ENCODE data around the gene TOP3B.

TOP3B gene

DNA sequence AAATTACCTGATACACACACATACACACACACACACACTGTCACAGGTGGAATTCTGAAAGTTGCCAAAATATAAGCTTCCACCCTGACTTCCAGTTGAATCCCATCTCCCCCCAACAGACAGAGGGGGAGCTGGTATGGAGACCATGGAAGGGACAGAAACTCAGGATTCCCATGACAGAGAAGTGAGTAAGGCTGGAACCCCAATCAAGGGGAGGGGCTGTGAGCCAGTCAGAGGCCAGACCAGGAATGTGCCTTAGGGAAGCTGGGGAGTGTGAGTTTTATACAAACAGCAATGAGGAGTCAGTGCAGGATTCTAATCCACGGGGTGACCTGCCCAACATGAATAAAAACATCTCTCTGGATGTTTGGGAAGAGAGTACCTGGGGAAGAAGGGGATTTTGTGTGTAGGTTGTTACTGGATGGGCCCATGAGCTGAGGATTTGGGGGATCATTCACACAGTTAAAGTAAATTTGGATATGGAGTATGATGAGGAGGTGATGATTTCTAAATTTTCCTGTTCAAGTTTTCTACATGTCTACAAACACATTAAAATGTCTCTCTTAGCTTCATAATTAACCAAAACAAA lies 38.7 kb upstream of the TOP3B start:
- ChIA-PET POLR2A (no interaction called here), CTCF (interaction anchor here (0.9 to 2.4 kb wide), 5 partner anchors 10 to 86 kb away, joined by 3 to 11 read pairs (median 3); no protein-coding TSS in a partner anchor)
- TF ChIP-seq, protein P1, sequence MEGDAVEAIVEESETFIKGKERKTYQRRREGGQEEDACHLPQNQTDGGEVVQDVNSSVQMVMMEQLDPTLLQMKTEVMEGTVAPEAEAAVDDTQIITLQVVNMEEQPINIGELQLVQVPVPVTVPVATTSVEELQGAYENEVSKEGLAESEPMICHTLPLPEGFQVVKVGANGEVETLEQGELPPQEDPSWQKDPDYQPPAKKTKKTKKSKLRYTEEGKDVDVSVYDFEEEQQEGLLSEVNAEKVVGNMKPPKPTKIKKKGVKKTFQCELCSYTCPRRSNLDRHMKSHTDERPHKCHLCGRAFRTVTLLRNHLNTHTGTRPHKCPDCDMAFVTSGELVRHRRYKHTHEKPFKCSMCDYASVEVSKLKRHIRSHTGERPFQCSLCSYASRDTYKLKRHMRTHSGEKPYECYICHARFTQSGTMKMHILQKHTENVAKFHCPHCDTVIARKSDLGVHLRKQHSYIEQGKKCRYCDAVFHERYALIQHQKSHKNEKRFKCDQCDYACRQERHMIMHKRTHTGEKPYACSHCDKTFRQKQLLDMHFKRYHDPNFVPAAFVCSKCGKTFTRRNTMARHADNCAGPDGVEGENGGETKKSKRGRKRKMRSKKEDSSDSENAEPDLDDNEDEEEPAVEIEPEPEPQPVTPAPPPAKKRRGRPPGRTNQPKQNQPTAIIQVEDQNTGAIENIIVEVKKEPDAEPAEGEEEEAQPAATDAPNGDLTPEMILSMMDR (IDR thresholded peaks at IDR 0.05; ENCODE audit: control extremely low read depth, extremely low read depth, low read depth, missing control alignments), result no peak
- DNase-seq (ENCODE audit: extremely low spot score), result no peak

DNA sequence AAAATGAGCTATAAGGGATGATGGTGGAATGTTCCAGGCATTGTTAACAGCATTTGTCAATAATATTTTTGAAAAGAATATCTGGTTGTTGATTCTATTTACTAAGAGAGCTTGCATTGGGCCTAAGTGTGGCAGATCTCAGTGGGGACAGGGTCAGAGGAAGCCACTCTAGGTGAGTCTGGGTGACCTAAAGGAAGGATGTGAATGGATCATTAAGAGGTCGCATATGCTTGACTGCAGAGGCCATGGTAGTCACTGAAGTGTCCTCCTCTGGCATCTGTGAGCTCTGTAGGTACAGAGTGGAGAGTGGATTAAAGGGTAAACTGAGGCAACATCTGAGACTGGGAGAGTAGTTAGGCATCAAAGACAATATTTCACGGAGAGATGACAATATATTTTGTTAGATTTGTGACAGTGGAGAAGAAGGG lies 37.9 kb upstream of the TOP3B start:
- ChIA-PET POLR2A (no interaction called here), CTCF (interaction anchor here (0.8 to 2.4 kb wide), 6 partner anchors 9 to 87 kb away, joined by 3 to 11 read pairs (median 3); no protein-coding TSS in a partner anchor)
- TF ChIP-seq, protein P1 (IDR thresholded peaks at IDR 0.05; ENCODE audit: control extremely low read depth, extremely low read depth, low read depth, missing control alignments), result no peak

DNA sequence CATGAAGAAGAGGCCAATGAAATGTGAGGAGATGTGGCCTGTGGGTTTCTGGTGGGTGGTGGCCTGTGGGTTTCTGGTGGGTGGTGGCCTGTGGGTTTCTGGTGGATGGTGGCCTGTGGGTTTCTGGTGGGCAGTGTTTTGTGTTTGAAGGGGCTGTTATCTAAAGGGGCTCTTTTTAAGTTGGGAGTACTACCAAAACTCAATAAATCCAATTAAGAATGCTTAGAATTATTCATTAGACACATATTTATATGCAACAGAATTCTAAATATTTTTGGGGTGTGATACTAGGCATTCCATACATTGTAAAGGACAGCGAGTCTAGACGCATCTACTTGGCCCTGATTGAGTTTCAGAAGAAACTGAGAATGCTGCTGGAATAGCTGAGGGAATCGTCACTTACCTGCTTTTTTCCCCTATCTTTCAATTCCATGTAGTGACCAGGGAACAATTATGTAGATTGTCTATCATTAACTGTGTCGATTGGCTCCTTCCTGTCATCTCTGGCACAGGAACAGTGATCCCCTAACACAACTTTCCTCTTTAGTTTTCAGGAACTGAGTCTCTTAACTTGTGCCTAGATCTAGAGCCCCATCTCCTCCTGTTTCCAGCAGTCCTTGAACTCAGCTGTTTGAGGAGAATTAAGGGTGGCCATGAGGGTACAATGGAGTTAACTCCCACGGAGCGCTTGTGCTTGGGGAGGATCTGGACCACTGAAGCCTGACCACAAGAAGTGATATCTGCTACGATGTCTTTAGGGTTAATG lies 37.3 kb upstream of the TOP3B start:
- DNase-seq (ENCODE audit: extremely low spot score), result no peak
- ChIA-PET POLR2A (no interaction called here), CTCF (interaction anchor here (0.8 to 2.4 kb wide), 6 partner anchors 10 to 87 kb away, joined by 3 to 11 read pairs (median 3); no protein-coding TSS in a partner anchor)
- TF ChIP-seq, protein P1 (IDR thresholded peaks at IDR 0.05; ENCODE audit: control extremely low read depth, extremely low read depth, low read depth, missing control alignments), result no peak

More for the DNA sequence above, 37.9 kb upstream of the TOP3B start:
- DNase-seq (ENCODE audit: extremely low spot score), result no peak

DNA sequence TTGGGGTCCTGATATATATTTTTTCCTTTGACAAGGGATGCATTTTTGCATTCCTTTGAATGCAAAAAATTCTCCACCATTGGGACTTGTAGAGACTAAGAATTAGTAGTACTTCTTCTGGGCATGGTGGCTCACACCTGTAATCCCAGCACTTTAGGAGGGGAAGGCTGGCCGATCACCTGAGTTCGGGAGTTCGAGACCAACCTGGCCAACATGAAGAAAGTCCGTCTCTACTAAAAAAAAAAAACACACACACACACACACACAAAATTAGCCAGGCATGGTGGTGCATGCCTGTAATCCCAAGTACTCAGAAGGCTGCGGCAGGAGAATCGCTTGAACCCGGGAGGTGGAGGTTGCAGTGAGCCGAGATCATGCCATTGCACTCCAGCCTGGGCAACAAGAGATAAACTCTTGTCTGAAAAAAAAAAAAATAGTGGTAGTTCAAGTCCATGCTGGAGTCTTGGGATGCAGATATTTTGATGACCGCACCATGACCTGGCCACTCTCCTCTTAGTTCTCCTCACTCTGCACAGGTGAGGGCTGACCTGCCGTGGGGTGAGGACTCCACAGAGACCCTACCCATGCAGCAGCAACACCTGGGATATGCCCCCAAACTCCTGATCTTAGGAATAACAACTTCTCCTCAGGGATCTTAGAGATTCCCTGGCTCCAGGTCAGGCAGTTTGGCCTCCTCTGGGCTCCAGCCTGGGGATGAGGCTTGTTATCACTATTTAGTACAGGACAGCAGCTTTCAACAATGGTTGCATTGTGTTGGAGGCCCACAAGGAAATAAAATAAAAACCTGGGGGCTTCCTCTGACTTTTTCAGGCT lies 36.5 kb upstream of the TOP3B start:
- POLR2A ChIA-PET, result no interaction called here
- CTCF ChIA-PET, result interaction anchor here (1.2 kb wide), 1 partner anchor 8 kb away, joined by 3 read pairs; no protein-coding TSS in a partner anchor
- TF ChIP-seq, protein P1 (IDR thresholded peaks at IDR 0.05; ENCODE audit: control extremely low read depth, extremely low read depth, low read depth, missing control alignments), result no peak

DNA sequence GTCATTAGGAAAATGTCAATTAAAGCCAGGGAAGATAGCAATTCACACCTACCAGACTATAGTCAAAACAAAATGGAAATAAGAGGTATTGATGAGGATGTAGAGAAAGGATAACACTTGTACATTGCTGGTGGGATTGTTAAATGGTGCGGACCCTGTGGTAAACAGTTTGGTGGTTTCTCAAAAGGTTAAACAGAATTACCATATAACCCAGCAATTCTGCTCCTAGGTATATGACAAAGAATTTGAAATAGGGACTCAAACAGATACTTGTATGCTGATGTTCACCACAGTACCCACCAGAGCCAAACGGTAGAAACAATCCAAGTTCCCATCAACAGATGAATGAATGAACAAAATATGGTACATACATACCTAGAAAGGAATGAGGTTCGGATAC lies 33.0 kb upstream of the TOP3B start:
- ChIA-PET CTCF (no interaction called here), POLR2A (no interaction called here)
- DNase-seq (ENCODE audit: extremely low spot score), result no peak
- TF ChIP-seq, protein P1 (IDR thresholded peaks at IDR 0.05; ENCODE audit: control extremely low read depth, extremely low read depth, low read depth, missing control alignments), result no peak

More for the DNA sequence above, 36.5 kb upstream of the TOP3B start:
- no peak for DNase-seq (ENCODE audit: extremely low spot score)

DNA sequence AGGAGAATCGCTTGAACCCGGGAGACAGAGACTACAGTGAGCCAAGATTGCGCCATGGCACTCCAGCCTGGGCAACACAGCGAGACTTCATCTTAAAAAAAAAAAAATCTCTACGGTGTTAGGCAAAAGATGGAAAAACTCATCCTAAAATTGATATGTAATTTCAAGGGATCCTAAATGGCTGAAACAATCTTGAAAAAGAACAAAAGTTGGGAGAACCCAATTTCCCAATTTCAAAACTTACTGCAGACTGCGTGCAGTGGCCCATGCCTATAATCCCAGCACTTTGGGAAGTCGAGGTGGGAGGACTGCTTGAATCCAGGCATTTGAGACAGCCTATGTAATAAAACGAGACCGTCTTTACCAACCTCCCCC lies 31.7 kb upstream of the TOP3B start:
- POLR2A ChIA-PET, result no interaction called here
- no peak for DNase-seq (ENCODE audit: extremely low spot score)
- CTCF ChIA-PET, result no interaction called here
- TF ChIP-seq, protein P1 (IDR thresholded peaks at IDR 0.05; ENCODE audit: control extremely low read depth, extremely low read depth, low read depth, missing control alignments), result no peak

All from GM10248 (cell line).